ENCODE data around the gene ACTRT3. TPM values are rescaled to one million over a fixed set of nuclear protein-coding genes. Genes with fewer than 3 reads are reported as not detected.

Gene ACTRT3
- polyA plus RNA-seq, 2 of the 4 experiments (the other 2 are of a cell fraction), result 1.8 to 3.3 TPM

DNA sequence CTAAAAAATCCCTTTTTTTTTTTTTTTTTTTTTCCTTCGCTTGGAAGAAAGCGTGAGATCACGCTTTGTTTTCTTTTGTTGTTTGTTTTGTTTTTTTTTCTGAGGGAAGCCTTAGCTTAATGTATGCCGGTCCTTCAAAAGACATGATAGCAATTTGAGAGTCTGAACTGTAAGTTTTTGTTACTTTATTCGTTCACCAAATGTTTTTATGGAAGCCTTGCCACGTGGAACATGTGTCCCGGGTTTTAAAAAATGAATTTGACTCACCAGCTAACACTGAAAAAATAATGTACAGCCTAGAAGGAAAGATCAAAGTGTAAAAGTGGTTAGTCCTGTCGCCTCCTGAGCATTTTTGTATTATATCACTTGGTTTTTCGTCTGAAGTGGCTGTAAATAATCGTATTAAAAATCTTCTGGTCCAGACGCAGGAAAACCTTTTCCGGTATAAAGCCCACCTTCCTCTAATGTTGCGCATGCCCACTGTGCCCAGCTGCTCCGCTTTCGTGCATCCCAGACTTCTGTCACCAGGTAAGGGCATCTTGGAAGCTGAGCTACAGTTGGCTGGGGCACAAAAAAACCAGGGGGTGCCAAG is 3.0 kb upstream of the ACTRT3 start (continued):
- TF ChIP-seq, protein P1, sequence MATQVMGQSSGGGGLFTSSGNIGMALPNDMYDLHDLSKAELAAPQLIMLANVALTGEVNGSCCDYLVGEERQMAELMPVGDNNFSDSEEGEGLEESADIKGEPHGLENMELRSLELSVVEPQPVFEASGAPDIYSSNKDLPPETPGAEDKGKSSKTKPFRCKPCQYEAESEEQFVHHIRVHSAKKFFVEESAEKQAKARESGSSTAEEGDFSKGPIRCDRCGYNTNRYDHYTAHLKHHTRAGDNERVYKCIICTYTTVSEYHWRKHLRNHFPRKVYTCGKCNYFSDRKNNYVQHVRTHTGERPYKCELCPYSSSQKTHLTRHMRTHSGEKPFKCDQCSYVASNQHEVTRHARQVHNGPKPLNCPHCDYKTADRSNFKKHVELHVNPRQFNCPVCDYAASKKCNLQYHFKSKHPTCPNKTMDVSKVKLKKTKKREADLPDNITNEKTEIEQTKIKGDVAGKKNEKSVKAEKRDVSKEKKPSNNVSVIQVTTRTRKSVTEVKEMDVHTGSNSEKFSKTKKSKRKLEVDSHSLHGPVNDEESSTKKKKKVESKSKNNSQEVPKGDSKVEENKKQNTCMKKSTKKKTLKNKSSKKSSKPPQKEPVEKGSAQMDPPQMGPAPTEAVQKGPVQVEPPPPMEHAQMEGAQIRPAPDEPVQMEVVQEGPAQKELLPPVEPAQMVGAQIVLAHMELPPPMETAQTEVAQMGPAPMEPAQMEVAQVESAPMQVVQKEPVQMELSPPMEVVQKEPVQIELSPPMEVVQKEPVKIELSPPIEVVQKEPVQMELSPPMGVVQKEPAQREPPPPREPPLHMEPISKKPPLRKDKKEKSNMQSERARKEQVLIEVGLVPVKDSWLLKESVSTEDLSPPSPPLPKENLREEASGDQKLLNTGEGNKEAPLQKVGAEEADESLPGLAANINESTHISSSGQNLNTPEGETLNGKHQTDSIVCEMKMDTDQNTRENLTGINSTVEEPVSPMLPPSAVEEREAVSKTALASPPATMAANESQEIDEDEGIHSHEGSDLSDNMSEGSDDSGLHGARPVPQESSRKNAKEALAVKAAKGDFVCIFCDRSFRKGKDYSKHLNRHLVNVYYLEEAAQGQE (IDR thresholded peaks at IDR 0.05), result no peak
- TF ChIP-seq ZSCAN20 (CRISPR knock-in tag; IDR thresholded peaks at IDR 0.05), result 0 out of 2 replicates have a peak, but pooled peaks have one; percentile 56
- peak; percentile 37 for TF ChIP-seq POLR2A (IDR thresholded peaks at IDR 0.05; ENCODE audit: low read length)
- TF ChIP-seq TFCP2L1 (CRISPR knock-in tag; IDR thresholded peaks at IDR 0.05), result no peak
- no peak for TF ChIP-seq HOXB5 (CRISPR knock-in tag; IDR thresholded peaks at IDR 0.05)
- TF ChIP-seq NR3C1 (IDR thresholded peaks at IDR 0.05), result no peak
- TF ChIP-seq ESRRA (IDR thresholded peaks at IDR 0.05; ENCODE audit: borderline replicate concordance, low read length), result no peak
- TF ChIP-seq, protein P2, sequence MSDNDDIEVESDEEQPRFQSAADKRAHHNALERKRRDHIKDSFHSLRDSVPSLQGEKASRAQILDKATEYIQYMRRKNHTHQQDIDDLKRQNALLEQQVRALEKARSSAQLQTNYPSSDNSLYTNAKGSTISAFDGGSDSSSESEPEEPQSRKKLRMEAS (IDR thresholded peaks at IDR 0.05), result peak; percentile 97
- TF ChIP-seq CHD4 (IDR thresholded peaks at IDR 0.05; ENCODE audit: borderline replicate concordance), result no peak
- no peak for TF ChIP-seq ZFP36 (IDR thresholded peaks at IDR 0.05; ENCODE audit: borderline replicate concordance, partially characterized antibody)
- TF ChIP-seq, protein P3, sequence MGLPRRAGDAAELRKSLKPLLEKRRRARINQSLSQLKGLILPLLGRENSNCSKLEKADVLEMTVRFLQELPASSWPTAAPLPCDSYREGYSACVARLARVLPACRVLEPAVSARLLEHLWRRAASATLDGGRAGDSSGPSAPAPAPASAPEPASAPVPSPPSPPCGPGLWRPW (IDR thresholded peaks at IDR 0.05), result no peak
- TF ChIP-seq NPAS2 (CRISPR knock-in tag; IDR thresholded peaks at IDR 0.05; ENCODE audit: borderline replicate concordance), result no peak
- no peak for TF ChIP-seq RCOR1 (IDR thresholded peaks at IDR 0.05; ENCODE audit: low read depth, low read length)
- no peak for TF ChIP-seq RAD21 (conservative IDR thresholded peaks at IDR 0.05 in 1 of 2, IDR thresholded peaks at IDR 0.05 in 1 of 2)
- no peak for TF ChIP-seq BHLHE40 (IDR thresholded peaks at IDR 0.05; ENCODE audit: low read depth, low read length)

DNA sequence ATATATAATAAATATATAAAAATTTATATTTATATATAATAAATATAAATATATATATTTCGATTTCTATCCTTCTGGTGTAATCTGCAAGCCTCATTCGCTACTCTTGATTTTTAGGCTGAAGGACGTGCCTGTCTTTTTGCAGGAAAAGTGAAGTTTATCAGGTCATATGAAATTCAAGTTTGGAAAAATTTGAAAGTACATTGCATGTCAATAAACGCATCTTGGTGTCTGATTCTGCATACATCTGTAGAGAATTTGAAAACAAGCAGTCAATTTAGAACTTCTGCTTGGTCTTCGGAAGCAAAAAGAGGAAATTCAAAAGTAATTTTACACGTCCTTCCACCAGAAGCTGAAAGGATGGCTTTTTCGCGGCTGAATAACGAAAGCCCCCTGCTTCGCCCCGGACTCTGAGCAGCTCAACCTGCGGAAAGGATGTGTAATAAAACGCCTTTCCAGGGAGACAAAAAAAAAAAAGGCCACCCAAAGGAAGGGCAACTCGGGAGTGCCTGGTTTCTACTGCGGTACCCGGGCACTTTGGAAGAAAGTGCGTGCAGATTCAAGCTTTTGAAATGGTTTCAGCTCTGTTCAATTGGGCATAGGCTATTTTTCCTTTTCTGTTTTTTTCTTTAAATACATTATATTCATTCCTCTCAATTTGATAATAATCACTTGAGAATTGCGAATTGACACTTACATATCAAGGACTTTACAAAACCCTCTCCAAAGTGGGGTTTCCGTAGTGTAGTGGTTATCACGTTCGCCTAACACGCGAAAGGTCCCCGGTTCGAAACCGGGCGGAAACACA is 2.3 kb upstream of the ACTRT3 start:
- H3K4me3 ChIP-seq, result peak overlapping the region; percentile 90
- ATAC-seq, result peak; percentile 33 to 49; a peak in 3 of 6 replicates
- no peaks in the 10 kb centered on the region for H3K9me3 ChIP-seq
- peak overlapping the region; percentile 76 for H3K4me2 ChIP-seq
- CTCF ChIA-PET, result interaction anchor here (0.9 to 2.7 kb wide), 2 partner anchors 8 to 37 kb away, joined by 4 to 10 read pairs; partner anchors contain the start of gene TERC
- WGBS (ENCODE audit: missing lambda C conversion rate), result 2% methylated on average over 27 of the region's 27 CpGs
- FAIRE-seq, result no peak
- POLR2A ChIA-PET, result interaction anchor here (0.6 to 2.7 kb wide), 5 partner anchors 7 to 295 kb away, joined by 3 to 18 read pairs (median 8); partner anchors contain the start of gene TERC
- peak; percentile 35 to 85 for DNase-seq (ENCODE audit: low read depth in 1 of 2, low spot score in 1 of 2)
- H3K4me1 ChIP-seq, result peaks cover 15% of the 10 kb centered on the region; the same call in 2 of the 3 replicates
- peak overlapping the region; percentile 95 to 98 for H3K27ac ChIP-seq
- TF ChIP-seq ESRRA (IDR thresholded peaks at IDR 0.05; ENCODE audit: borderline replicate concordance, low read length), result no peak
- no peak for TF ChIP-seq POLR2AphosphoS2 (conservative IDR thresholded peaks at IDR 0.05; ENCODE audit: low read length)
- TF ChIP-seq RFX5 (IDR thresholded peaks at IDR 0.05), result no peak
- no peak for TF ChIP-seq SMC3 (IDR thresholded peaks at IDR 0.05)
- TF ChIP-seq, protein P4, sequence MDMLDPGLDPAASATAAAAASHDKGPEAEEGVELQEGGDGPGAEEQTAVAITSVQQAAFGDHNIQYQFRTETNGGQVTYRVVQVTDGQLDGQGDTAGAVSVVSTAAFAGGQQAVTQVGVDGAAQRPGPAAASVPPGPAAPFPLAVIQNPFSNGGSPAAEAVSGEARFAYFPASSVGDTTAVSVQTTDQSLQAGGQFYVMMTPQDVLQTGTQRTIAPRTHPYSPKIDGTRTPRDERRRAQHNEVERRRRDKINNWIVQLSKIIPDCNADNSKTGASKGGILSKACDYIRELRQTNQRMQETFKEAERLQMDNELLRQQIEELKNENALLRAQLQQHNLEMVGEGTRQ (IDR thresholded peaks at IDR 0.05), result no peak
- TF ChIP-seq RCOR1 (IDR thresholded peaks at IDR 0.05; ENCODE audit: low read depth, low read length), result no peak
- TF ChIP-seq TP53 (CRISPR knock-in tag; IDR thresholded peaks at IDR 0.05), result no peak
- TF ChIP-seq CBX8 (IDR thresholded peaks at IDR 0.05), result no peak
- TF ChIP-seq, protein P5, sequence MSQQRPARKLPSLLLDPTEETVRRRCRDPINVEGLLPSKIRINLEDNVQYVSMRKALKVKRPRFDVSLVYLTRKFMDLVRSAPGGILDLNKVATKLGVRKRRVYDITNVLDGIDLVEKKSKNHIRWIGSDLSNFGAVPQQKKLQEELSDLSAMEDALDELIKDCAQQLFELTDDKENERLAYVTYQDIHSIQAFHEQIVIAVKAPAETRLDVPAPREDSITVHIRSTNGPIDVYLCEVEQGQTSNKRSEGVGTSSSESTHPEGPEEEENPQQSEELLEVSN (IDR thresholded peaks at IDR 0.05; ENCODE audit: borderline replicate concordance, low read depth), result no peak
- TF ChIP-seq CEBPB (IDR thresholded peaks at IDR 0.05), result peak in 1 of 2 experiments; percentile 32; a peak in 1 of 4 replicates
- TF ChIP-seq, protein P6, sequence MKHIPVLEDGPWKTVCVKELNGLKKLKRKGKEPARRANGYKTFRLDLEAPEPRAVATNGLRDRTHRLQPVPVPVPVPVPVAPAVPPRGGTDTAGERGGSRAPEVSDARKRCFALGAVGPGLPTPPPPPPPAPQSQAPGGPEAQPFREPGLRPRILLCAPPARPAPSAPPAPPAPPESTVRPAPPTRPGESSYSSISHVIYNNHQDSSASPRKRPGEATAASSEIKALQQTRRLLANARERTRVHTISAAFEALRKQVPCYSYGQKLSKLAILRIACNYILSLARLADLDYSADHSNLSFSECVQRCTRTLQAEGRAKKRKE (CRISPR knock-in tag; IDR thresholded peaks at IDR 0.05; ENCODE audit: low read depth), result no peak
- TF ChIP-seq, protein P7, sequence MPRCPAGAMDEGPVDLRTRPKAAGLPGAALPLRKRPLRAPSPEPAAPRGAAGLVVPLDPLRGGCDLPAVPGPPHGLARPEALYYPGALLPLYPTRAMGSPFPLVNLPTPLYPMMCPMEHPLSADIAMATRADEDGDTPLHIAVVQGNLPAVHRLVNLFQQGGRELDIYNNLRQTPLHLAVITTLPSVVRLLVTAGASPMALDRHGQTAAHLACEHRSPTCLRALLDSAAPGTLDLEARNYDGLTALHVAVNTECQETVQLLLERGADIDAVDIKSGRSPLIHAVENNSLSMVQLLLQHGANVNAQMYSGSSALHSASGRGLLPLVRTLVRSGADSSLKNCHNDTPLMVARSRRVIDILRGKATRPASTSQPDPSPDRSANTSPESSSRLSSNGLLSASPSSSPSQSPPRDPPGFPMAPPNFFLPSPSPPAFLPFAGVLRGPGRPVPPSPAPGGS (IDR thresholded peaks at IDR 0.05), result no peak
- TF ChIP-seq, protein P8, sequence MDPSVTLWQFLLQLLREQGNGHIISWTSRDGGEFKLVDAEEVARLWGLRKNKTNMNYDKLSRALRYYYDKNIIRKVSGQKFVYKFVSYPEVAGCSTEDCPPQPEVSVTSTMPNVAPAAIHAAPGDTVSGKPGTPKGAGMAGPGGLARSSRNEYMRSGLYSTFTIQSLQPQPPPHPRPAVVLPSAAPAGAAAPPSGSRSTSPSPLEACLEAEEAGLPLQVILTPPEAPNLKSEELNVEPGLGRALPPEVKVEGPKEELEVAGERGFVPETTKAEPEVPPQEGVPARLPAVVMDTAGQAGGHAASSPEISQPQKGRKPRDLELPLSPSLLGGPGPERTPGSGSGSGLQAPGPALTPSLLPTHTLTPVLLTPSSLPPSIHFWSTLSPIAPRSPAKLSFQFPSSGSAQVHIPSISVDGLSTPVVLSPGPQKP (IDR thresholded peaks at IDR 0.05; ENCODE audit: low read depth, low read length), result no peak
- TF ChIP-seq, protein P2 (IDR thresholded peaks at IDR 0.05), result no peak
- TF ChIP-seq RAD21 (conservative IDR thresholded peaks at IDR 0.05 in 1 of 2, IDR thresholded peaks at IDR 0.05 in 1 of 2), result no peak

Measured in A549 (cell line).